Activated CD4-positive, alpha-beta memory T cell treated with anti-CD3 and anti-CD28 coated beads for 36 hours (primary cell): ENCODE data around the gene CLVS2. TPM values are rescaled to one million over a fixed set of nuclear protein-coding genes. Genes with fewer than 3 reads are reported as not detected.

ENCODE experiments used
- CTCF ChIA-PET: fragments of 350-600 bp; sonication (Branson Sonifier 250); formaldehyde crosslinking; loops from one replicate; lab custom pipeline; 2021; ENCODE audit warnings: antibody characterized with exemption, inconsistent platforms; lab: Charles Lee
- POLR2A ChIA-PET: fragments of 350-600 bp; sonication (Branson Sonifier 250); formaldehyde crosslinking; loops from one replicate; lab custom pipeline; 2021; ENCODE audit warnings: antibody characterized with exemption; lab: Charles Lee
- DNase-seq: peaks from one replicate; pipeline ENCODE4 v3.0.0-alpha.2; 2020
- H3K27ac Mint-ChIP-seq: one replicate; pipeline ENCODE4 v1.8.0; 2021; ENCODE audit warnings: mixed read lengths
- H3K27me3 Mint-ChIP-seq: one replicate; pipeline ENCODE4 v1.8.0; 2021; ENCODE audit warnings: mixed read lengths
- H3K36me3 Mint-ChIP-seq: one replicate; pipeline ENCODE4 v1.8.0; 2021; ENCODE audit warnings: mixed read lengths
- H3K4me1 Mint-ChIP-seq: one replicate; pipeline ENCODE4 v1.8.0; 2021; ENCODE audit warnings: low read depth, mixed read lengths
- H3K4me3 Mint-ChIP-seq: one replicate; pipeline ENCODE4 v1.8.0; 2021; ENCODE audit warnings: mild to moderate bottlenecking, mixed read lengths
- H3K9me3 Mint-ChIP-seq: one replicate; pipeline ENCODE4 v1.8.0; 2021; ENCODE audit warnings: mixed read lengths
- intact Hi-C: fragments of 100-400 bp; cut with micrococcal nuclease; formaldehyde crosslinking; loops from one replicate; pipeline ENCODE4 v1.15.1; 2023
- total RNA-seq, 2 experiments: library from RNA; stranded (reverse); gene quantifications; one replicate each; pipeline ENCODE4 v1.2.3, GENCODE V29; 2021

Gene CLVS2
- total RNA-seq, 2 experiments from 2014 or later: not detected

DNA sequence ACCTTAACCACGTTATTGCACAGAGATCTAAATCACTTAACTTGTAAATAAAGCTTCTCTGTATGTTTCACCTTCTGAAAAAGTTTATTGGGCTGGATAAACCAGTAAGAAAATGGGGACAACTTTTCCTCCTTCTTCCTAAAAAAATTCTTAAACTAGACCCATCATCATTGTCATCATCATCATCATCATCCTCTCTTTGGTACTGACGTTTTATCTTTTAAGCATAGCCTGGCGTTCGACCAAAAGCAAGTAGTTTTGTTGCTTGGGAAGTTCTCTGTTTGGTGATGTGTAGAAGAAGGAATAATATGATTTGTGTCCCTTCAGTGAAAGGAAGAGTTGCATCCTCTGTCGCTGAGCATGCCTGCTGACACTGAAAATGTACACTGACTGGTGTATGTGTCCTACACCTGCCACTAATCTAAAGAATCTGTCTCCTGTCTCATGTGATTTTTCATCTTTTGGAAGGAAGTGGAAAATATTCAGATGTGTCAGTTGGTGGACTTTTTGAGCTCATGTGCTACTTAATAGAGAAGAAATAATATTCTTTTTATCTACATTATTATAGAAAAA, 2.5 kb downstream of the CLVS2 start:
- POLR2A ChIA-PET: no interaction called here
- H3K4me3 Mint-ChIP-seq: no peak overlapping the region
- CTCF ChIA-PET: no interaction called here
- H3K36me3 Mint-ChIP-seq: peaks cover 1% of the 10 kb centered on the region
- peaks cover 32% of the 10 kb centered on the region for H3K27me3 Mint-ChIP-seq
- intact Hi-C loops: no loop called here
- no peaks in the 10 kb centered on the region for H3K9me3 Mint-ChIP-seq
- no peak overlapping the region for H3K27ac Mint-ChIP-seq
- no peak for DNase-seq
- H3K4me1 Mint-ChIP-seq: peaks cover 4% of the 10 kb centered on the region

DNA sequence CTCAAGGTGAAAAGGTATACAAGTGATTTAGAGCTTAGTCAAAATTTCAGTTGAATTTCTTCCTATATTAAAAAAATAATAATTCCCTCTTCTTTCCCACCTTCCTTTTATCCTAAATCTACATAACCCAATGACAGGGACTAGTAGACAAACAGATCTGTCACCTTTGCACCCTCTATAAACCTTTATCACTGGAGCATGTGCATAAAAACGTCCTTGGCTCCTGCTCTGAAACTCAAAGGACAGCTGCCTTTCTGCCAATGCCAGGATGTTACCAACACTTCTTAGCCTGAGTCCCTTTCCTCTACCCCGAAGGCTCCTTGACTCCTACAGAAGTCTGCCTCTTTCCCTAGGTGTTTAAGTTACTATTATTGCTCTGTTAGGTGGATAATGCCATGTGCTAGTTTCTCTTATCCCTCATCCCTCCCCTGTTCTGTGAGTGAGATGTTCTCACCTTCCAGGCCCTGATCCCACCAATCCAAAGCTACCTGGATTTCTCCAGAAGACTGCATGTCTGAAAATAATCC, 4.3 kb downstream of the CLVS2 start:
- ChIA-PET CTCF (no interaction called here), POLR2A (no interaction called here)
- intact Hi-C loops: no loop called here
- no peak overlapping the region for H3K27ac Mint-ChIP-seq
- H3K27me3 Mint-ChIP-seq: peaks cover 22% of the 10 kb centered on the region
- no peak for DNase-seq
- peaks cover 1% of the 10 kb centered on the region for H3K36me3 Mint-ChIP-seq
- no peaks in the 10 kb centered on the region for H3K9me3 Mint-ChIP-seq
- H3K4me3 Mint-ChIP-seq: no peak overlapping the region
- peaks cover 4% of the 10 kb centered on the region for H3K4me1 Mint-ChIP-seq

DNA sequence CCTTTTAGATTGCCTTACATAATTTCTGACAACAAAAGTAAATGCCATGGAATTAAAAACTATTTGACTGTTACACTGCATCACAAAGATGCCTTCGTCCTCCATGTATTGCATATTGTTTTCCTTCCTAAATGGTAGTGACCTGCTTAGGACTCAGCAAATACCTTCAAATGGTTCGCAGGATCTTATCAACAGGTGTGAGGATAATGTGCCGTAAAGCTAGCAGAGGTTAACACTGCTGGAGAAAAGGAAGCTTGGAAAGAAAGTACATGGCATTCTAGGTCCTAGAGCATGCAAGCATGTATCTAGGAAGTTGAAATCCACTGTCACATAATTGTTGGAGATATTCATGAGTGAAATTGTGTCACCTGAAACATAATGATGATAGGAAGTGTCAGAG, 5.5 kb downstream of the CLVS2 start:
- no peak for DNase-seq
- POLR2A ChIA-PET: no interaction called here
- intact Hi-C loops: no loop called here

DNA sequence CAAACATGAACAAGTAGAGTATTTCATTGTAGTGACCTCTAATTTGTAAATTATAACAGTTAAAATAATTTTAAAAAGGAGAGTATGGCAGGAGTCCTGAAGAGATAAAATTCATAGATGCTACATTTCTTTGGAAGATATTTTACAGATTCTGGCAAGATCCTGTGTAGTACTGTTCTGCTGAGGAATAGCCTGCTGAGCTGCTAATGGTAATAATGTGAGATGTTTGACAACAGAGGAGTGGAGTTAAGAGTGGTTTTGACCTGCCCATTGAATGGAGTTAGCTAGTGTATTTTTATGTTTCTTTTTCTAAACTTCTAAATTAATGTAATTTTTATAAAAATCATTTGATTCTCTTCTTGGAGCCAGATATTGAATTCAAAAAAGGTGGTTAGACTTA, 11.8 kb downstream of the CLVS2 start:
- CTCF ChIA-PET: no interaction called here
- no peaks in the 10 kb centered on the region for H3K27me3 Mint-ChIP-seq
- no peaks in the 10 kb centered on the region for H3K4me1 Mint-ChIP-seq
- H3K9me3 Mint-ChIP-seq: no peaks in the 10 kb centered on the region
- H3K36me3 Mint-ChIP-seq: no peaks in the 10 kb centered on the region
- POLR2A ChIA-PET: no interaction called here
- no peak for DNase-seq
- H3K27ac Mint-ChIP-seq: no peak overlapping the region
- no peak overlapping the region for H3K4me3 Mint-ChIP-seq
- intact Hi-C loops: no loop called here

More for the DNA sequence above, 5.5 kb downstream of the CLVS2 start:
- Mint-ChIP-seq H3K4me3 (no peak overlapping the region), H3K9me3 (no peaks in the 10 kb centered on the region), H3K36me3 (no peaks in the 10 kb centered on the region), H3K4me1 (no peaks in the 10 kb centered on the region), H3K27me3 (peaks cover 13% of the 10 kb centered on the region), H3K27ac (no peak overlapping the region)
- CTCF ChIA-PET: no interaction called here

DNA sequence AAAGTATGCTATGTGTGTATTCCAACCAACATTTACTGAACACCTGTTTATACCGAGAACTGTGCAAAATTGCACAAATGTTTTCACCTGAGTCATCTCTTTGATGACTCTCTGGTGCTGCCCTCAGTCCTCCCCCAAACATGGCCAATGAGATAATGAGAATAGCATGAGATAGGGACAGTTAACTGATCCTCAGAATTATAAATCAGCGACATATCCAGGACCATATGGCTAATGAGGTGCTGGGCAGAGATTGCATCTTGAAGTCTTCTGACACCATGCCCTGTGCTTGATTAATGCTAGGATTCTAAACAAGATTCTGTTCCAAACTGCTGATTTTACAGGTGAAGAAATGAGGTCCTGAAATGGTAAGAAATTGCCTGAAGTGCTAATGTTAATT, 13.0 kb downstream of the CLVS2 start:
- H3K36me3 Mint-ChIP-seq: no peaks in the 10 kb centered on the region
- H3K4me1 Mint-ChIP-seq: no peaks in the 10 kb centered on the region
- intact Hi-C loops: no loop called here
- CTCF ChIA-PET: no interaction called here
- no peak overlapping the region for H3K27ac Mint-ChIP-seq
- DNase-seq: no peak
- peaks cover 2% of the 10 kb centered on the region for H3K9me3 Mint-ChIP-seq
- H3K4me3 Mint-ChIP-seq: no peak overlapping the region
- POLR2A ChIA-PET: no interaction called here
- no peaks in the 10 kb centered on the region for H3K27me3 Mint-ChIP-seq

GRCh38 chr6:123014835-123015234, 18.8 kb downstream of the CLVS2 start:
- H3K36me3 Mint-ChIP-seq: no peaks in the 10 kb centered on the region
- ChIA-PET CTCF (no interaction called here), POLR2A (no interaction called here)
- no peak overlapping the region for H3K4me3 Mint-ChIP-seq
- no peak for DNase-seq
- no peaks in the 10 kb centered on the region for H3K4me1 Mint-ChIP-seq
- no peak overlapping the region for H3K27ac Mint-ChIP-seq
- H3K9me3 Mint-ChIP-seq: peaks cover 2% of the 10 kb centered on the region
- intact Hi-C loops: no loop called here
- H3K27me3 Mint-ChIP-seq: no peaks in the 10 kb centered on the region

GRCh38 chr6:123016431-123017103, 20.5 kb downstream of the CLVS2 start:
- POLR2A ChIA-PET: no interaction called here

DNA sequence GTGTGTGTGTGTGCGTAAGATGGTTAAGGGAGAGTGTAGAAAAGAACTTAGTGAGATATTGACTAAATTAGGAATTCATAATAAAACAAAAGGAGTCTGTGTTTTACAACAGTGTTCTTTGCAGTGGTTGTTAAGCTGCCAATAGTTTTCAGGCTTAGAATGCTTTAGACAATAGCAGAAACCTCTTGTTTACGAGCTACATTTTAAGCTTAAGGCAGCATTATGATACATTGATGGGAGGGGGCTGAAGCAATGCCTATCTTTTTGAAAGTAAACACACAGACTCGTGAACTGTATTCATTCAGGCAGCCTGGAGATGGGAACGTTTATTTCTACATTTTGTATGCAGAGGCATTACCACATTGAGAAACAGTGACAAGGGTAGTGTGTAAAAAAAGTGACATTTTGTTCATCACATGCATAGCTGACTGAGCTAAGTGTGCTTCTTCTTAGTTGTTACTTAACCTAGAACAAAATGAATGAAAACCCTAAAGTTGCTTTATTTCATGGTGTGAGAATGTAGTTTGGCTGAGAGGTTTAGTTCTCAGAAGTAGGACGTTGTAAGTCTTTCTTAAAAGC, 21.2 kb downstream of the CLVS2 start:
- Mint-ChIP-seq H3K4me3 (no peak overlapping the region), H3K36me3 (no peaks in the 10 kb centered on the region), H3K27me3 (no peaks in the 10 kb centered on the region), H3K4me1 (no peaks in the 10 kb centered on the region), H3K27ac (no peak overlapping the region), H3K9me3 (peaks cover 2% of the 10 kb centered on the region)
- DNase-seq: no peak
- POLR2A ChIA-PET: no interaction called here
- intact Hi-C loops: no loop called here
- CTCF ChIA-PET: interaction anchor here (0.5 kb wide), 1 partner anchor 302 kb away, joined by 4 read pairs; no protein-coding TSS in a partner anchor

More at GRCh38 chr6:123016431-123017103, 20.5 kb downstream of the CLVS2 start:
- peaks cover 2% of the 10 kb centered on the region for H3K9me3 Mint-ChIP-seq
- CTCF ChIA-PET: no interaction called here
- H3K36me3 Mint-ChIP-seq: no peaks in the 10 kb centered on the region
- DNase-seq: no peak
- H3K4me1 Mint-ChIP-seq: no peaks in the 10 kb centered on the region
- H3K4me3 Mint-ChIP-seq: no peak overlapping the region
- no peaks in the 10 kb centered on the region for H3K27me3 Mint-ChIP-seq
- no peak overlapping the region for H3K27ac Mint-ChIP-seq
- intact Hi-C loops: no loop called here

DNA sequence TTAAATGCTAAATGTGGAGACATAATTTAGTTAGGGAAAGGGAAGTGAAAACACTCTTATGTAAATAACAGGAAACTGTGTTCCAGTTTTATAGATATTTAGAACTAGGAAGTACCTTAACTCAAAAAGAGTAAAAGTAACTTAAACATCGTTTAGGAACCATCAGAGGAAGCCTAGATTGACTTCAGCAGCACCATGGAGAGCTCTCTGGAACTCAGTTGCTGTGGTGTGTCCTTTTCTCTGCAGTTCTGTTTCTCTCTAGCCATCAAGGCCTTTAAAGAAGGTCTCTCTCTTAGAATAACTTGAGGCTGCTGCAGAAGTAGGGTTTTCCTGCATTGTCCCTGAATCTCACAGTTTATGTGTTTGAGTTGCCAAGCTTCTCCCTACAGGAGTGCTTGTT, 26.9 kb downstream of the CLVS2 start:
- Mint-ChIP-seq H3K4me1 (no peaks in the 10 kb centered on the region), H3K27ac (no peak overlapping the region), H3K4me3 (no peak overlapping the region), H3K9me3 (peaks cover 2% of the 10 kb centered on the region), H3K27me3 (no peaks in the 10 kb centered on the region), H3K36me3 (no peaks in the 10 kb centered on the region)
- POLR2A ChIA-PET: no interaction called here
- DNase-seq: no peak
- CTCF ChIA-PET: no interaction called here
- intact Hi-C loops: no loop called here

GRCh38 chr6:123024976-123025375, 28.9 kb downstream of the CLVS2 start:
- Mint-ChIP-seq H3K36me3 (no peaks in the 10 kb centered on the region), H3K4me1 (no peaks in the 10 kb centered on the region)

GRCh38 chr6:123027408-123027807, 31.4 kb downstream of the CLVS2 start:
- Mint-ChIP-seq H3K4me3 (no peak overlapping the region), H3K27me3 (no peaks in the 10 kb centered on the region), H3K9me3 (peaks cover 2% of the 10 kb centered on the region), H3K27ac (no peak overlapping the region), H3K4me1 (no peaks in the 10 kb centered on the region), H3K36me3 (no peaks in the 10 kb centered on the region)
- CTCF ChIA-PET: no interaction called here
- intact Hi-C loops: no loop called here
- DNase-seq: no peak
- POLR2A ChIA-PET: no interaction called here

More at GRCh38 chr6:123024976-123025375, 28.9 kb downstream of the CLVS2 start:
- peaks cover 2% of the 10 kb centered on the region for H3K9me3 Mint-ChIP-seq
- intact Hi-C loops: no loop called here
- ChIA-PET POLR2A (no interaction called here), CTCF (no interaction called here)
- no peaks in the 10 kb centered on the region for H3K27me3 Mint-ChIP-seq
- DNase-seq: no peak
- H3K4me3 Mint-ChIP-seq: no peak overlapping the region
- H3K27ac Mint-ChIP-seq: no peak overlapping the region

DNA sequence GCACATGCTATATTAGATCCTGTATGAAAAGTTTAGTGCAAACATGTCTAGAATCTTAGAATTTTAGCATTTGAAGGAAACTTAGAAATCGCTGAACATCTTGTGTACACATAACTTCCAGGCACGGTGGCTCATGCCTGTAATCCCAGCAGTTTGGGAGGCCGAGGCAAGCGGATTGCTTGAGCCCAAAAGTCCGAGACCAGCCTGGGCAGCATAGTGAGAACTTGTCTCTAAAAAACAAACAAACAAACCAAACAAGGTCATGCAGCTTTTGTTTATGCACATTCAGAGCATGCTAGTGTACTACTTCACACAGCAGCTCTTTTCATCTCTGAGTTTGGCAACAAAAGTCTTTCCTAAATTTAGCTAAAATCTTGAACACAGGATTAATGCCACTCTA, 32.2 kb downstream of the CLVS2 start:
- Mint-ChIP-seq H3K27ac (no peak overlapping the region), H3K4me1 (no peaks in the 10 kb centered on the region), H3K27me3 (no peaks in the 10 kb centered on the region), H3K4me3 (no peak overlapping the region), H3K9me3 (peaks cover 2% of the 10 kb centered on the region), H3K36me3 (no peaks in the 10 kb centered on the region)
- intact Hi-C loops: no loop called here
- ChIA-PET POLR2A (no interaction called here), CTCF (no interaction called here)
- DNase-seq: no peak
